ENCODE results near the gene KCNQ5. TPM values are rescaled to one million over a fixed set of nuclear protein-coding genes. Genes with fewer than 3 reads are reported as not detected.

Gene KCNQ5
- total RNA-seq, 1 donor from 2014 or later = 3.9 TPM

GRCh38 chr6:72589096-72589495 is 32.8 kb upstream of the KCNQ5 start:
- no peaks in the 10 kb centered on the region for H3K27me3 ChIP-seq
- H3K4me1 ChIP-seq = no peaks in the 10 kb centered on the region
- no peak overlapping the region for H3K4me3 ChIP-seq
- intact Hi-C loops (cut with DNase I) = no loop called here
- H3K36me3 ChIP-seq = no peaks in the 10 kb centered on the region
- DNase-seq (ENCODE audit: extremely low spot score in 2 of 2) = no peak
- no peak for TF ChIP-seq CTCF (IDR thresholded peaks at IDR 0.05)
- no peak for TF ChIP-seq POLR2AphosphoS5 (IDR thresholded peaks at IDR 0.05; ENCODE audit: insufficient read depth in 1 of 2, low read depth in 1 of 2)
- TF ChIP-seq POLR2A (IDR thresholded peaks at IDR 0.05) = no peak
- H3K27ac ChIP-seq = no peak overlapping the region
- H3K9me3 ChIP-seq = no peaks in the 10 kb centered on the region

DNA sequence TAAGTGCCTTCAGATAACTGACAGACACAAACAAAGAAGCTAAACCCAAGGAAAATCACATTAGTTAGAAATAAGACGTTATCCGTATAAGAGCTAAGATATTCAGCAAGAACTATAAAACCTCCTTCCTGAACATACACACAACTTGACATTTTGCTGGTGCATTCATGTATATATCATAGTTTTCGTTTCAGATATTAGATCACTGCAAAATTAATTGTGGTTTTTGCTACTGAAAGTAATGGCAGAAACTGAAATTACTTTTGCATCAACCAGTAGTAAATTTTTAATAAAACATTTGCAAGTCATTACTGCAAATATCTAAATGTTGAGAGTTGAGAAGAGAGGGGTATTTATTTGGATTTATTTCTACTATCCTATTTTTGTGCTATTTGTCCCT is 26.1 kb upstream of the KCNQ5 start:
- Histone ChIP-seq H3K4me3 (no peak overlapping the region), H3K9me3 (no peaks in the 10 kb centered on the region), H3K27me3 (no peaks in the 10 kb centered on the region), H3K4me1 (no peaks in the 10 kb centered on the region), H3K36me3 (no peaks in the 10 kb centered on the region), H3K27ac (no peak overlapping the region)
- intact Hi-C loops (cut with DNase I) = no loop called here
- TF ChIP-seq POLR2A (IDR thresholded peaks at IDR 0.05) (no peak), POLR2AphosphoS5 (IDR thresholded peaks at IDR 0.05; ENCODE audit: insufficient read depth in 1 of 2, low read depth in 1 of 2) (no peak), CTCF (IDR thresholded peaks at IDR 0.05) (no peak)
- no peak for DNase-seq (ENCODE audit: extremely low spot score in 2 of 2)

DNA sequence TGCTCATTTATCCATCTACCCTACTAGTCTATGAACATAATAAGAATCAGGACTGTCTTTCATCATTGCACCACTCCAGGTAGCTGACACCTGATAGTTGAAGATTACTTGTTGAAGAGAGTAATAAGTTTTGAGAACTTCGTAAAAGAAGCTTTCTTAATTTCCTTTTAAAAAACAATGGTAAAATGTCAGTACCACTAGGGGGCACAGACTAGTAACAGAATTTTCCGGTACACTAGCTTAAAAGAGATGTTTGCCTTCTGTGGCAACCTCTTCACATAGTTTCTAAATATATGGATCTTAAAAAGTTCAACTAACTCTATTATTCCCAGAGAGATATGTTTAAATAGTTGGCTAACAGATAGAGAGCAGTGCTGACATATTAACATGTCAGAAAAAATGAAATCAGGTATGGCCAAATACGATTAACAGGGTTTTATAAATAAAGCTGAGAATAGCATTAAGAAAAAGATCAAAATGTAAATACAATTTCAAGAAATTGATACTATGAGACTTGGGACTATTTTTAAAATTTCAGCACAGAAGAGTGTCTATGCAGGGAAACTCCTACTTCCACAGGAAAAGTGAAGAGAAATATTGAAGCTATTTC is 5.4 kb upstream of the KCNQ5 start:
- H3K4me3 ChIP-seq = no peak overlapping the region
- H3K27me3 ChIP-seq = no peaks in the 10 kb centered on the region
- intact Hi-C loops (cut with DNase I) = loop anchor here (5.0 kb wide), 1 partner anchor 511 kb away; no protein-coding TSS in a partner anchor
- no peaks in the 10 kb centered on the region for H3K36me3 ChIP-seq
- H3K9me3 ChIP-seq = no peaks in the 10 kb centered on the region
- no peak overlapping the region for H3K27ac ChIP-seq
- peaks cover 20% of the 10 kb centered on the region for H3K4me1 ChIP-seq
- DNase-seq (ENCODE audit: extremely low spot score in 2 of 2) = no peak
- TF ChIP-seq POLR2A (IDR thresholded peaks at IDR 0.05) (no peak), POLR2AphosphoS5 (IDR thresholded peaks at IDR 0.05; ENCODE audit: insufficient read depth in 1 of 2, low read depth in 1 of 2) (no peak), CTCF (IDR thresholded peaks at IDR 0.05) (peak in 1 of 3 experiments; percentile 16)

GRCh38 chr6:72617721-72618120 is 4.1 kb upstream of the KCNQ5 start:
- Histone ChIP-seq H3K4me1 (peaks cover 30% of the 10 kb centered on the region), H3K9me3 (no peaks in the 10 kb centered on the region), H3K36me3 (no peaks in the 10 kb centered on the region), H3K27ac (no peak overlapping the region), H3K4me3 (no peak overlapping the region), H3K27me3 (no peaks in the 10 kb centered on the region)
- DNase-seq (ENCODE audit: extremely low spot score in 2 of 2) = no peak
- intact Hi-C loops (cut with DNase I) = loop anchor here (5.0 kb wide), 1 partner anchor 510 kb away; no protein-coding TSS in a partner anchor
- no peak for TF ChIP-seq CTCF (IDR thresholded peaks at IDR 0.05)
- TF ChIP-seq POLR2AphosphoS5 (IDR thresholded peaks at IDR 0.05; ENCODE audit: insufficient read depth in 1 of 2, low read depth in 1 of 2) = no peak
- no peak for TF ChIP-seq POLR2A (IDR thresholded peaks at IDR 0.05)

DNA sequence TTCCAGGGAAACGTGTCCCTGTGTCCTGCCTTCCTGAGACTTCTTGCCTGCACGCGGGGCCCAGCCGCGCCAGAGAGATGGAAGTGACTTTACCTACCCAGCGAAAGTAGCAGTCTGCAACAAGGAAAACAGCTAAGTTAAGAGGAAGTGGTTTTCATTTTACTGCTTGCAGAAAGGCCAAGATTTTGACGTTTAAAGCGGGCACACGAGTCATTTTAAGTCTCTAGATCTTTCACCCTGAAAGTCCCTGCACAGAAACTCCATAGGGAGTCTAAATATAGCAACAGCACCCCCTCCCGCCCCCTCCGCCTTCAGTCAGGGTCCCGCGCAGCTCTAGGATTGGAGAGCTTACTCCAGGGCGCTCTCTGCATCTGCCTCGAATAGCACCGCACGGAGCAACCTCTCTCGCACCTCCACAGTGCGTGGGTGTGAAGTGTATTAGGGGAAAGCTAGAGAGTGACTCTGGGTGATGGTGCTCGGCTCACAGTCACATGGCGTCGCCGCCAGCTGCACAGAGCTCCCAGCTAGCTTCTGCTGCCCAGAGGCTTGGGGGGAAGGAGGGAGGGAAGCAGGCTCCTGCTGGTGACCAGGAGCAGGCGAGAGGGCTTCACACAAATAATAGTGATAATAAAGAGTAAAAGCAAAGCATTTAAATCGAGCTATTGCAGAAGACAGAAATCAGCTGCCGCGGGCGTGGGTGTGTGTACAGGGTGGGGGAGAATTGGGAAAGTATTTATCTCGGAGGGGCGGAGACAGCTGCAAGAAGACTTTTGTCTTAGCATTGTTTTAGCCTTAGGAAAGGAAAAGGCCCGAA is 1.8 kb upstream of the KCNQ5 start:
- H3K4me3 ChIP-seq = peak overlapping the region; percentile 30 to 52
- intact Hi-C loops (cut with DNase I) = loop anchor here (5.0 kb wide), 1 partner anchor 507 kb away; no protein-coding TSS in a partner anchor

More for the DNA sequence above, 1.8 kb upstream of the KCNQ5 start:
- TF ChIP-seq POLR2AphosphoS5 (IDR thresholded peaks at IDR 0.05; ENCODE audit: insufficient read depth in 1 of 2, low read depth in 1 of 2) (no peak), CTCF (IDR thresholded peaks at IDR 0.05) (no peak), POLR2A (IDR thresholded peaks at IDR 0.05) (no peak)
- Histone ChIP-seq H3K27ac (no peak overlapping the region), H3K36me3 (no peaks in the 10 kb centered on the region), H3K27me3 (no peaks in the 10 kb centered on the region), H3K4me1 (peaks cover 37% of the 10 kb centered on the region), H3K9me3 (no peaks in the 10 kb centered on the region)
- DNase-seq (ENCODE audit: extremely low spot score in 2 of 2) = no peak

Measured in vagina (tissue), 2 donors.